ENCODE measurements around the gene VWF. TPM values are rescaled to one million over a fixed set of nuclear protein-coding genes. Genes with fewer than 3 reads are reported as not detected.

Gene VWF
- total and polyA plus RNA-seq, 2 of the 4 experiments (the other 2 are of a cell fraction): under 0.01 to 0.09 TPM

DNA sequence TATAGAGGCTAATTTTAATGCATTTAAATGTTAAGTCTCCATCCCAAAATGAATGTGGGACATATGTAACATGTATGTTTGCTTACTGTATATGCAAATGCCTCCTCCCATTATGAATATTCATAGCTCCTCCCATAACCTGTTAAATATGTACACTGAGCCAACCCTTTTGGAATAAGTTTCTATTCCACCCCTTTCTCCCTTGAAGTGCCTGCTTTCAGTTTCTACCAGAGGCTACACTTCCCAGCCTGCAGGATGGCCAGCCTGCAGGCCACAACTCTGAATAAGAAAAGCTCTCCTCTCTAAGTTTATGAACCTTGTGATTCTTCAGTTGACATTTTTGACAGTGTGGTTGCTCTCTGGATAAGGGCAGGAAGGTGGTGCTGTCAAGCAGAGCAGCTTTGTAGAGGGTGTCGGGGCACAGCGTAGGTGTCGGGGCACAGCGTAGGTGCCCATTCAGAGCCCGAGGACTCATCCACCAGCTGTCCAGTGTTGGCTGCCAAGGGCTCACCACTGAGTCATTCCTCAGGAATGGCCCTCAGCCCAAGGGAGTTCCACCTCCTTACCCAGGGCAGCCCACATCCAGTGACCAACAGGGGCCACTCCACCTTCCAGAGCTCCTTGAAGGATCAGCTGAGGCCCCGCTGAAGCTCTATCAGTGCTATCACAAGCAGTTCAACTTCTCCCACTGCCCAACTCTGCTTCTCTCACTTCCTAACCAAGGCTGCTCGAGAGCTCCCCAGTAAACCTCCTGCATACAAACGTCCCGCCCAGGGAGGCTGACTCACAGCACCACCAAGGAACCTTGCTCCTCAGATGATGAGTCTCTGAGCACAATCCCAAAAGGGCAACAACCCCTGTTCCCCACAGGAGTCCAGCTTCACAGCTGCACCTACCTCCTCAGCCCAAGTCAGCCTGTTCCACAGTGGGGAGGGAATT, 31.4 kb downstream of the VWF start:
- H3K79me1 ChIP-seq (ENCODE audit: low read depth in 1 of 2, low read length in 2 of 2): no peaks in the 10 kb centered on the region
- H4K91ac ChIP-seq (ENCODE audit: insufficient read depth, low read depth, low read length): peak overlapping the region; percentile 34
- ChIA-PET POLR2A (ENCODE audit: unreplicated experiment) (interaction anchor here (0.6 kb wide), 1 partner anchor 104 kb away, joined by 3 read pairs; no protein-coding TSS in a partner anchor), CTCF (interaction anchor here (0.9 kb wide), 1 partner anchor 8 kb away, joined by 5 read pairs; no protein-coding TSS in a partner anchor)
- peaks cover 38% of the 10 kb centered on the region for H3K9me1 ChIP-seq (ENCODE audit: insufficient read depth, low read length)
- H3K27me3 ChIP-seq (ENCODE audit: control insufficient read depth, insufficient read depth, low read length): no peaks in the 10 kb centered on the region
- no peak overlapping the region for H3K4me3 ChIP-seq (ENCODE audit: insufficient read depth, low read depth, low read length)
- dilution Hi-C loops (cut with HindIII; ENCODE audit: low sequenced_read_pairs, unreplicated experiment): no loop called here
- H3K9me3 ChIP-seq (ENCODE audit: control insufficient read depth, insufficient read depth, low read length): no peaks in the 10 kb centered on the region
- peak overlapping the region; percentile 83 for H2BK20ac ChIP-seq (ENCODE audit: low read depth, low read length)
- H4K5ac ChIP-seq (ENCODE audit: low read depth, low read length): peak overlapping the region; percentile 30
- BruUV-seq (replicated peaks): no TSS peak
- peak overlapping the region; percentile 85 for H2BK5ac ChIP-seq (ENCODE audit: low read depth, low read length, poor library complexity, severe bottlenecking)
- peak overlapping the region; percentile 66 for H3K18ac ChIP-seq (ENCODE audit: low read depth, low read length)
- peak; percentile 85 for ATAC-seq (ENCODE audit: low read depth)
- H2AK9ac ChIP-seq (replicated peaks; ENCODE audit: low read depth, low read length, poor library complexity): peak overlapping the region; percentile 91
- WGBS, 2 experiments (ENCODE audit: extremely low coverage in 2 of 2, insufficient read length in 1 of 2): no CpG with 5 or more reads among the region's 9 CpGs
- intact Hi-C loops (cut with micrococcal nuclease): no loop called here
- no peaks in the 10 kb centered on the region for H4K20me1 ChIP-seq (ENCODE audit: insufficient read depth, low read length)
- peak overlapping the region; percentile 92; the same call in 2 of the 3 replicates for H2BK15ac ChIP-seq (ENCODE audit: low read depth, low read length)
- peak overlapping the region; percentile 51 for H3K4me2 ChIP-seq (ENCODE audit: low read depth, low read length)
- in situ Hi-C loops (cut with MboI; ENCODE audit: low sequenced_read_pairs): no loop called here
- peak overlapping the region; percentile 86 for H3K14ac ChIP-seq (replicated peaks; ENCODE audit: low read depth, low read length)
- H2BK120ac ChIP-seq (ENCODE audit: low read depth, low read length): peak overlapping the region; percentile 93
- no peak overlapping the region for H3K9ac ChIP-seq (ENCODE audit: low read depth, low read length)
- H2AK5ac ChIP-seq (ENCODE audit: low read depth, low read length): peak overlapping the region; percentile 99
- peak overlapping the region; percentile 51 for H3K23ac ChIP-seq (ENCODE audit: low read depth, low read length)
- peak overlapping the region; percentile 91 for H2AFZ ChIP-seq (replicated peaks; ENCODE audit: low read length, poor library complexity)
- H3K56ac ChIP-seq (ENCODE audit: extremely low read depth, insufficient read depth, low read length): peak overlapping the region; percentile 18; the same call in 1 of the 2 replicates
- H3K36me3 ChIP-seq (ENCODE audit: control insufficient read depth, insufficient read depth, low read length): no peaks in the 10 kb centered on the region
- H3K27ac ChIP-seq (ENCODE audit: insufficient read depth, low read length): peak overlapping the region; percentile 59
- DNase-seq: peak; percentile 92
- H3K4ac ChIP-seq (ENCODE audit: low read depth, low read length): peak overlapping the region; percentile 97
- TF ChIP-seq NFE2L2 (IDR thresholded peaks at IDR 0.05; ENCODE audit: low read depth, low read length) (no peak), RCOR1 (IDR thresholded peaks at IDR 0.05; ENCODE audit: insufficient replicate concordance, low read length) (peak; percentile 65), BHLHE40 (IDR thresholded peaks at IDR 0.05; ENCODE audit: low read depth, low read length) (peak; percentile 55; the same call in 1 of the 2 replicates), RFX5 (IDR thresholded peaks at IDR 0.05; ENCODE audit: low read depth, low read length) (no peak), FOS (IDR thresholded peaks at IDR 0.05; ENCODE audit: low read depth, low read length) (peak; percentile 73)
- peaks cover 31% of the 10 kb centered on the region for H3K4me1 ChIP-seq (ENCODE audit: control insufficient read depth, insufficient read depth, low read length)
- H4K8ac ChIP-seq (ENCODE audit: low read depth in 2 of 2, low read length in 2 of 2): peak overlapping the region; percentile 3 to 62; a peak in 3 of 4 replicates

Data from IMR-90 (cell line).